Astrocyte of the spinal cord (primary cell): ENCODE data around the gene EMILIN3.

Source experiments
- DNase-seq: peaks from one replicate; pipeline ENCODE4 v3.0.0; 2011; ENCODE audit warnings: low read depth, low spot score
- H3K4me3 ChIP-seq: 2 replicates; pipeline ENCODE4 v1.5.1; 2011; ENCODE audit warnings: low read depth, mild to moderate bottlenecking, low read length, moderate library complexity
- in situ Hi-C: cut with HindIII; loops from 2 replicates; pipeline ENCODE4 v1.10.0; 2017; ENCODE audit warnings: low sequenced_read_pairs
- TF ChIP-seq, protein P1 (sequence below): IDR thresholded peaks from 2 replicates; pipeline ENCODE4 v1.5.1; 2012; ENCODE audit warnings: low read depth, mild to moderate bottlenecking, low read length, inconsistent platforms

EMILIN3 gene

DNA sequence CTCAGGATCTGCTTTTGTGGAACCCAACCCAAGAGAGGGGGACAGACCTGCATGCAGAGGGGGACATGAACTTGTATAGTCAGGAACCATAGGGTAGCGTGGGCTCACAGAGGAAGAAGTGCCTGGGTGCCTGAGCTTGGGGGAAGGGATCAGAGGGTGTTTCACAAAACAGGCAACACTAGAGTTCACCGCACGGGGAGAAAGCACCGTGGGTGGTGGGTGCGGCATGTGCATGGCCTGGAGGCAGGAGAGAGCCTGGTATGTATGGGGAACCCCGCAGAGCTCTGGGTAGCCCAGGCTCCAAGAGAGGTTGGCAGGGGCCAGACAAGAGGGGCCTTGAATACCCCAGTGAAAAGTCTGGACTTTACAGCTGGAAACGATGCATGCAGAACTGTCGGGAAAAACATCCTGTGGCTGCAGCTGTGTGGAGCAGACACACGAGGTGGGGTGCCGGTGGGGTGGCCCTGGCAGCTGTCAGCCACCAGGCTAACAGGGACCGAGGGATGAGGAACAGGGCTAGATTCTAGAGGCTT lies 6.7 kb upstream of the EMILIN3 start:
- TF ChIP-seq, protein P1, sequence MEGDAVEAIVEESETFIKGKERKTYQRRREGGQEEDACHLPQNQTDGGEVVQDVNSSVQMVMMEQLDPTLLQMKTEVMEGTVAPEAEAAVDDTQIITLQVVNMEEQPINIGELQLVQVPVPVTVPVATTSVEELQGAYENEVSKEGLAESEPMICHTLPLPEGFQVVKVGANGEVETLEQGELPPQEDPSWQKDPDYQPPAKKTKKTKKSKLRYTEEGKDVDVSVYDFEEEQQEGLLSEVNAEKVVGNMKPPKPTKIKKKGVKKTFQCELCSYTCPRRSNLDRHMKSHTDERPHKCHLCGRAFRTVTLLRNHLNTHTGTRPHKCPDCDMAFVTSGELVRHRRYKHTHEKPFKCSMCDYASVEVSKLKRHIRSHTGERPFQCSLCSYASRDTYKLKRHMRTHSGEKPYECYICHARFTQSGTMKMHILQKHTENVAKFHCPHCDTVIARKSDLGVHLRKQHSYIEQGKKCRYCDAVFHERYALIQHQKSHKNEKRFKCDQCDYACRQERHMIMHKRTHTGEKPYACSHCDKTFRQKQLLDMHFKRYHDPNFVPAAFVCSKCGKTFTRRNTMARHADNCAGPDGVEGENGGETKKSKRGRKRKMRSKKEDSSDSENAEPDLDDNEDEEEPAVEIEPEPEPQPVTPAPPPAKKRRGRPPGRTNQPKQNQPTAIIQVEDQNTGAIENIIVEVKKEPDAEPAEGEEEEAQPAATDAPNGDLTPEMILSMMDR: no peak
- no peak for DNase-seq
- in situ Hi-C loops: no loop called here
- H3K4me3 ChIP-seq: no peak overlapping the region

DNA sequence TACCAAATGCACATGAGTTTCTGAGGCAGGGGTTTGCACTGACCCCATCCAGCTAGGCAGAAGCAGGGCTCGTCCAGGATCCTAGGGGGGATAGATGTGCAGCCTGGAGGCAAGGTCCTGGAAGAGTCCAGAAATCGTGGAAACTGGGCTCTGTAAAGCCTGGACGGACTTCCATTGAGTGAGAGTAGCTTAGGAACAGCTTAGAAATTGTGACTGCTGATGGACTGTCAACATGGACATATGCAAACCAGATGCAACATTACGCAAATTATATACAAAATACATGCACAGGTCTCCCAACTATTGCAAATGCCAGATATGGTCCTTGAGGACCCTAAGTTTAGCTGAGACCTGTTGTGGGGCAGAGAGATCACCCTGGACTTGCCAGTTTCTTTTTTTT lies 4.8 kb upstream of the EMILIN3 start:
- in situ Hi-C loops: no loop called here
- TF ChIP-seq, protein P1: no peak
- DNase-seq: no peak
- no peak overlapping the region for H3K4me3 ChIP-seq

DNA sequence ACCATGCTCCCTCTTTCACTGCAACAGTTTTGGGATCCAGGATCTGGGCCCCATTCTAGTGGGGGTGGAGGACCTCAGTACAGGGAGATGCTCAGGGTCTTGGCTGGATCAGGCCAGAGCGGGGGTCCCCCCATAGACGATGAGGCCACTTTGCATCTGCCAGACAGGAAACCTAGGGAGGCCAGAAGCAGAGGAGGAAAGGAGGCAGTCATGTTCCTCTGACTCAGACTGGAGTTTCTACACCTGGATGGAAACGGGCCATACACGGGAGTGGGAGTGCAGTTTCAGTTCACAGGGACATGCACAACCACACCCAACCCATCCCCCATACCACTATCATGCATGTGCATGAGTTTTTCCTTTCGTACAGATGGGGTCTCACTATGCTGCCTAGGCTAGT lies 3.6 kb upstream of the EMILIN3 start:
- TF ChIP-seq, protein P1: no peak
- no peak for DNase-seq
- no peak overlapping the region for H3K4me3 ChIP-seq
- in situ Hi-C loops: no loop called here

DNA sequence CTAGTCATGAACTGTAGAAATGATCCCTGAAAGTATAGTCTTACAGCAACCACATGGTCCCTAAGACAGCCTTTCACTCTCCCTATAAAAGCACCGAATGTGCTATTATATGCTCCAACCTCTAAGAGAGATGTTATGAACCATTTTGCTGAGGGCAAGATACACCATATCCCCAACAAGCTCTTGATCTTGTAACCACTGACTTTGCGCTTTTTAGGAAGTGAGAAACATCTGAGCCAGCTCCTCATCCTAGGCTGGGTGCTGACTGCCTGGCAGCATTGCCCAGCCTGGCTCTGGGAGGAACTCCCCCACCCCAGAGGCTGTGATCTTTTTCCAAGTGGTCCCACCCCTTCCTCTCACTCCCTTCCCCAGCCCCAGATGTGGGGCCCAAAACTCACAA lies 3.1 kb upstream of the EMILIN3 start:
- no peak for DNase-seq
- no peak overlapping the region for H3K4me3 ChIP-seq
- TF ChIP-seq, protein P1: no peak
- in situ Hi-C loops: no loop called here

DNA sequence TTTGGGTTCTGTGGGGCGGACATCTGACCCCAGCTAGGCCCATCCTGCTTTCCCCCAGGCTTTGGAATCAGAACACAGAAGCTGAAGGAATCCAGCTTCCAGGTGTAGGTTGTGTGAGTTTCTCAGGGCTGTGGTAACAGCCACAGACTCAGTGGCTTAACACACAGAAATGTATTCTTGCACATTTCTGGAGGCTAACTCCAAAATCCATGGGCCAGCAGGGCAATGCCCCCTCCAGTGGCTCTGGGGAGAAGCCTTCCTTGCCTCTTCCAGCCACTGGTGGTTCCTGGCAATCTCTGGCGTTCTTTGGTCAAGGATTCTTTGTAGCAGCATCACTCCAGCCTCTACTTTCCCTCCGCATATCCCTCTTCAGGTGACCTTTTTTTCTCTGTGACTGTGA lies 1.3 kb upstream of the EMILIN3 start:
- TF ChIP-seq, protein P1: no peak
- H3K4me3 ChIP-seq: no peak overlapping the region
- DNase-seq: no peak
- in situ Hi-C loops: no loop called here

DNA sequence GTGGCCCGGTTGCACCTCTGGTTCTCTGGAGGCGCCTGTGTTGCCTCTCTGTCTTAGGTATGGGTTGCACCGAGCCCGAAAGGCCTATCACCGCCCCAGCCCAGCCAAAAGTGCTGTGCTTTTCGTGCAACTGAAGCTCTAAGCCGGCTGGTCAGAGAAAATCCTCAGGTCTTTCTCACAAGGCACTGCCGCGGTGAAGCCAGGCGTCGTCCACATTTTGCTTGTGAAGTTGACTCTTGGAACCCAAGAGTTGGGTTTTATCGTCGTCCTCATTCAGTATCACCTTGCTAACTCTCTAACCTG lies 726 bp upstream of the EMILIN3 start:
- no peak overlapping the region for H3K4me3 ChIP-seq
- in situ Hi-C loops: no loop called here
- TF ChIP-seq, protein P1: no peak
- DNase-seq: no peak
